DOHH2 (cell line): ENCODE results near the gene DRC3.

ENCODE experiments used
- H3F3A ChIP-seq: fragments of 200-600 bp; sonication (generic), shearing (Covaris generic); 2 replicates; pipeline ENCODE4 v1.6.0; 2016; ENCODE audit warnings: antibody characterized with exemption, mild to moderate bottlenecking; ENCODE audit not compliant: control insufficient read depth, insufficient read depth
- H3K27ac ChIP-seq: fragments of 200-600 bp; sonication (generic); 2 replicates; pipeline ENCODE4 v1.5.1; 2014; ENCODE audit warnings: low read depth, mild to moderate bottlenecking, low read length, moderate library complexity
- H3K27me3 ChIP-seq: fragments of 200-600 bp; sonication (generic); 2 replicates; pipeline ENCODE4 v1.6.1; 2014; ENCODE audit warnings: mild to moderate bottlenecking, low read length, mixed read lengths; ENCODE audit not compliant: control insufficient read depth
- H3K36me3 ChIP-seq: fragments of 200-600 bp; sonication (generic); 2 replicates; pipeline ENCODE4 v1.6.1; 2014; ENCODE audit warnings: mild to moderate bottlenecking, low read length, moderate library complexity, mixed read lengths; ENCODE audit not compliant: control insufficient read depth
- H3K4me1 ChIP-seq: fragments of 200-600 bp; sonication (generic); 2 replicates; pipeline ENCODE4 v1.6.1; 2014; ENCODE audit warnings: mild to moderate bottlenecking, low read length, mixed read lengths; ENCODE audit not compliant: control insufficient read depth
- H3K4me2 ChIP-seq: fragments of 200-600 bp; sonication (generic); 2 replicates; pipeline ENCODE4 v1.6.0; 2014; ENCODE audit warnings: mild to moderate bottlenecking, low read length, moderate library complexity
- H3K4me3 ChIP-seq: fragments of 200-600 bp; sonication (generic); 2 replicates; pipeline ENCODE4 v1.5.1; 2014; ENCODE audit warnings: mild to moderate bottlenecking, low read length, mixed read lengths
- H3K79me2 ChIP-seq: fragments of 200-600 bp; sonication (generic); 2 replicates; pipeline ENCODE4 v1.6.1; 2014; ENCODE audit warnings: mild to moderate bottlenecking, low read length, mixed read lengths; ENCODE audit not compliant: control insufficient read depth
- H3K9me2 ChIP-seq: fragments of 200-600 bp; sonication (generic); replicated peaks from 2 replicates; pipeline ENCODE4 v1.6.1; 2014; ENCODE audit warnings: mild to moderate bottlenecking, low read length, mixed read lengths; ENCODE audit not compliant: control insufficient read depth
- H3K9me3 ChIP-seq: fragments of 200-600 bp; sonication (generic); 2 replicates; pipeline ENCODE4 v1.6.1; 2014; ENCODE audit warnings: antibody characterized with exemption, low read length, mixed read lengths; ENCODE audit not compliant: control insufficient read depth, insufficient read depth
- H4K20me1 ChIP-seq: fragments of 200-600 bp; sonication (generic); 2 replicates; pipeline ENCODE4 v1.6.0; 2014; ENCODE audit warnings: low read depth, mild to moderate bottlenecking, antibody characterized with exemption, low read length, moderate library complexity; ENCODE audit not compliant: control insufficient read depth, insufficient read depth
- CTCF ChIP-seq: fragments of 200-600 bp; sonication (generic); IDR thresholded peaks from one replicate; pipeline ENCODE4 v1.5.1; 2014; ENCODE audit warnings: antibody characterized with exemption, mild to moderate bottlenecking, low read depth, low read length; ENCODE audit not compliant: poor library complexity, severe bottlenecking
- EZH2phosphoT487 ChIP-seq: fragments of 200-600 bp; sonication (generic); IDR thresholded peaks from 2 replicates; pipeline ENCODE4 v1.6.1; 2017; ENCODE audit warnings: borderline replicate concordance, mild to moderate bottlenecking, antibody characterized with exemption, low read length, moderate library complexity, mixed read lengths

The DRC3 gene

DNA sequence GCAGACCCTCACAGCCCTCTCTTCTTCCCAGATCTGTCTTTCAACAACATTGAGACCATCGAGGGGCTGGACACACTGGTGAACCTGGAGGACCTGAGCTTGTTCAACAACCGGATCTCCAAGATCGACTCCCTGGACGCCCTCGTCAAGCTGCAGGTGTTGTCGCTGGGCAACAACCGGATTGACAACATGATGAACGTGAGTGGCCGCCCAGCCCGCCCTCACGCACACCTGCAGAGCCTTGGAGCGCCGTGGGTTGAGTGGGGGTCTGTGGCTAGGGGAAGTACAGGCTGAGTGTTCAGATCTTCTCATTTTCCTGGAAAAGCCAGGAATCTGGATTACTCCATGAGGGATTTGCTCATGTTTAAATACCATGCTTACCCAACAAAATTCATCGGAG is 15.2 kb downstream of the DRC3 start:
- H3K27ac ChIP-seq: no peak overlapping the region
- no peaks in the 10 kb centered on the region for H3K9me2 ChIP-seq
- H3K4me3 ChIP-seq: no peak overlapping the region
- no peak overlapping the region for H3K4me2 ChIP-seq
- TF ChIP-seq EZH2phosphoT487 (no peak), CTCF (no peak)
- H3K79me2 ChIP-seq: no peaks in the 10 kb centered on the region
- H4K20me1 ChIP-seq: no peaks in the 10 kb centered on the region
- no peaks in the 10 kb centered on the region for H3F3A ChIP-seq
- H3K36me3 ChIP-seq: no peaks in the 10 kb centered on the region
- H3K9me3 ChIP-seq: no peaks in the 10 kb centered on the region
- no peaks in the 10 kb centered on the region for H3K27me3 ChIP-seq
- H3K4me1 ChIP-seq: no peaks in the 10 kb centered on the region

- H3K9me2 ChIP-seq: no peaks in the 10 kb centered on the region
- H3K9me3 ChIP-seq: no peaks in the 10 kb centered on the region
- no peaks in the 10 kb centered on the region for H3F3A ChIP-seq
- no peak for TF ChIP-seq EZH2phosphoT487
- TF ChIP-seq CTCF: no peak
- no peaks in the 10 kb centered on the region for H3K79me2 ChIP-seq
- H3K4me2 ChIP-seq: no peak overlapping the region
- H3K36me3 ChIP-seq: no peaks in the 10 kb centered on the region
- no peaks in the 10 kb centered on the region for H3K4me1 ChIP-seq
- H3K27me3 ChIP-seq: no peaks in the 10 kb centered on the region
- H3K4me3 ChIP-seq: no peak overlapping the region
- H4K20me1 ChIP-seq: no peaks in the 10 kb centered on the region
- no peak overlapping the region for H3K27ac ChIP-seq
Observed at GRCh38 chr17:17988427-17988945, 15.8 kb downstream of the DRC3 start.

DNA sequence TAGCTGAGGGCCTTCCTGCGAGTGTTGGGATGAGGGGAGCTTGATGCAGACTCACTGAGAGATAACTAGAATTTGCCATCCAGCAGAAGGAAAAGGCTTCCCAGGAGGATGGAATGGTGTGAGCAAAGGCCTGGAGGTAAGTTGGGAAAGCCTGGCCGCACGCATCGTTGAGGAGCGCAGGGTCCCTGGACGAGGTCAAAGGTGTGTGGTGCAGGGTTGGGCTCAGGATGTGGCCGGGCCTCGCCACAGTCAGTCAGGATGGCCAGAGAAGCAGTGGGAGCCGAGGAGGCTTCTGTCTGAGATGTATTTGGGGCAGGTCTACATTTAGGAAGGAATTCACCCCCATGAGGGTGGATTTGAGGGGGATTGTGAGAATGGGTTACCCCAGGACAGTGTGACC is 16.4 kb downstream of the DRC3 start:
- no peak overlapping the region for H3K4me3 ChIP-seq
- no peak overlapping the region for H3K27ac ChIP-seq
- TF ChIP-seq CTCF: no peak
- no peak for TF ChIP-seq EZH2phosphoT487

More for the DNA sequence above, 16.4 kb downstream of the DRC3 start:
- H3K9me2 ChIP-seq: no peaks in the 10 kb centered on the region
- no peaks in the 10 kb centered on the region for H4K20me1 ChIP-seq
- H3K9me3 ChIP-seq: no peaks in the 10 kb centered on the region
- H3K4me1 ChIP-seq: no peaks in the 10 kb centered on the region
- H3F3A ChIP-seq: no peaks in the 10 kb centered on the region
- no peaks in the 10 kb centered on the region for H3K79me2 ChIP-seq
- H3K4me2 ChIP-seq: no peak overlapping the region
- H3K27me3 ChIP-seq: no peaks in the 10 kb centered on the region
- no peaks in the 10 kb centered on the region for H3K36me3 ChIP-seq
